ENCODE results near the gene UBAC1.

UBAC1 gene

DNA sequence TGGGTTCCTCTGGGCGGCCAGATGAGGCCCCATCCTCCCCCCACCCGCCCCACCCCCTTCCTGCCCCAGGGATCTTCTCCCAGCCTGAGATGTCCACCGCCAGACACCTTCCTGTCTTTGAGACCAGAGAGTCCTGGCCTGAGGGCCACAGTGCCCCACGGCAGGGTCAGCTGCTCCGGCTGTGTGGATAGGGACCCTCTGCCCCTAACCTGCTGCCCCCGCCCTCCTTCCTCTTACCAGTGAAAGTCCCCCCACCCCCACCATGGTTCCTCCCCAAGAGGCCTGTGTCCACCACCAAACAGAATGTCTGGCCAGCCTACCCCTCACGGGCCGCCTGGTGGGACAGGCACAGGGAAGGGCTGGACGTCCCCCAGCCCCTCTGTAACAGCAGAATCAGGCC is 43.0 kb upstream of the UBAC1 start:
- Histone ChIP-seq H3K27me3 (ENCODE audit: insufficient read depth, low read length, poor library complexity, severe bottlenecking) (no peaks in the 10 kb centered on the region), H3K4me3 (ENCODE audit: low read length, poor library complexity, severe bottlenecking) (no peak overlapping the region), H3K4me2 (ENCODE audit: low read depth, low read length, poor library complexity, severe bottlenecking) (no peak overlapping the region), H4K20me1 (ENCODE audit: insufficient read depth, low read length, poor library complexity, severe bottlenecking) (no peaks in the 10 kb centered on the region), H3K79me2 (ENCODE audit: insufficient read depth, low read length) (no peaks in the 10 kb centered on the region), H2AFZ (ENCODE audit: low read length) (no peak overlapping the region), H3K9me3 (ENCODE audit: insufficient read depth, low read depth, low read length) (no peaks in the 10 kb centered on the region), H3F3A (ENCODE audit: low read depth) (no peaks in the 10 kb centered on the region), H3K9ac (ENCODE audit: low read depth, low read length, poor library complexity, severe bottlenecking) (no peak overlapping the region), H3K36me3 (ENCODE audit: insufficient read depth, low read length) (no peaks in the 10 kb centered on the region), H3K4me1 (ENCODE audit: insufficient read depth, low read length, poor library complexity, severe bottlenecking) (peaks cover 3% of the 10 kb centered on the region), H3K9me2 (replicated peaks; ENCODE audit: low read depth, low read length) (no peaks in the 10 kb centered on the region)
- no peak for TF ChIP-seq EZH2phosphoT487 (IDR thresholded peaks at IDR 0.05; ENCODE audit: borderline replicate concordance)
- TF ChIP-seq, protein P1, sequence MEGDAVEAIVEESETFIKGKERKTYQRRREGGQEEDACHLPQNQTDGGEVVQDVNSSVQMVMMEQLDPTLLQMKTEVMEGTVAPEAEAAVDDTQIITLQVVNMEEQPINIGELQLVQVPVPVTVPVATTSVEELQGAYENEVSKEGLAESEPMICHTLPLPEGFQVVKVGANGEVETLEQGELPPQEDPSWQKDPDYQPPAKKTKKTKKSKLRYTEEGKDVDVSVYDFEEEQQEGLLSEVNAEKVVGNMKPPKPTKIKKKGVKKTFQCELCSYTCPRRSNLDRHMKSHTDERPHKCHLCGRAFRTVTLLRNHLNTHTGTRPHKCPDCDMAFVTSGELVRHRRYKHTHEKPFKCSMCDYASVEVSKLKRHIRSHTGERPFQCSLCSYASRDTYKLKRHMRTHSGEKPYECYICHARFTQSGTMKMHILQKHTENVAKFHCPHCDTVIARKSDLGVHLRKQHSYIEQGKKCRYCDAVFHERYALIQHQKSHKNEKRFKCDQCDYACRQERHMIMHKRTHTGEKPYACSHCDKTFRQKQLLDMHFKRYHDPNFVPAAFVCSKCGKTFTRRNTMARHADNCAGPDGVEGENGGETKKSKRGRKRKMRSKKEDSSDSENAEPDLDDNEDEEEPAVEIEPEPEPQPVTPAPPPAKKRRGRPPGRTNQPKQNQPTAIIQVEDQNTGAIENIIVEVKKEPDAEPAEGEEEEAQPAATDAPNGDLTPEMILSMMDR (conservative IDR thresholded peaks at IDR 0.05; ENCODE audit: low read length), result no peak

DNA sequence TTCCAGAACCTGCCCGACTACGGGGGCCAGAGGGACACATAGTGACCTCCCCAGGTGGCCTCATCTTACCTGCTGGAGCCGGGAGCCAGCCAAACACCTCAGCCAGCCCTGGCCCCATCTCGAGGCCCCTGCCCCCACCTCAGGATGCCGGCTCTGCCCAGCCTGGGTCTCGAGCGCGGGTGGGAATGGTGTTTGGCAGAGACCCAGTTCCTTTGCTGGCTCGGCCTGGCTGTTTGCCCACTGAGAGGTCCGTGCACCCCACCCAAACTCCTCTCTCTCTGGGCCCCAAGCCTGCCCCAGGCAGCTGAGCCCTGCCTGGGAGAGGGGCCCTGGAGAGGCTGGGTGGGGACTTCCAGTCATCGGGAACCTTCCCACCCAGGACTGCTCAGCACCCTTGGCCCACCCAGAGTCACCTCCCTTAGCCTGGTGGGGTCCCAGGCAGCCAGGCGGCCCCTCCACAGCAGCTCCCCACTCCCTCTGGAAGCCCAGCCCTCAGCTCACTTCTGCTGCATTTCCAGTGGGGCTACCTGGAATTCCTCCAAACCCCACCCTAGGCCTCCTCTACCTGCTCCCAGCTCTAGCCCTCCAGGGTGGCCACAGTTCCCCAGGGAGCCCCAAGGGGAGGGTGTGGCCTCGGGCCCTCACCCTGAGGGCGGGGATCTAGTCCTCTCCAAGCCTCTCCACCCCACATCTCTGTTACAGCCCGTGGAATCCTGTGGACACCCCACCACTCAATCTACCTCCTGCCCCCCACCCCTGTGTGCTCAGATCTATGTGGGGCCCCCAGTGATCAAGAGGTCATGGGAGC is 42.4 kb upstream of the UBAC1 start:
- no peaks in the 10 kb centered on the region for H3K36me3 ChIP-seq (ENCODE audit: insufficient read depth, low read length)
- no peak overlapping the region for H3K9ac ChIP-seq (ENCODE audit: low read depth, low read length, poor library complexity, severe bottlenecking)
- no peak overlapping the region for H3K4me2 ChIP-seq (ENCODE audit: low read depth, low read length, poor library complexity, severe bottlenecking)
- no peaks in the 10 kb centered on the region for H3K9me2 ChIP-seq (replicated peaks; ENCODE audit: low read depth, low read length)
- no peaks in the 10 kb centered on the region for H3K9me3 ChIP-seq (ENCODE audit: insufficient read depth, low read depth, low read length)
- peaks cover 3% of the 10 kb centered on the region for H3K4me1 ChIP-seq (ENCODE audit: insufficient read depth, low read length, poor library complexity, severe bottlenecking)
- H4K20me1 ChIP-seq (ENCODE audit: insufficient read depth, low read length, poor library complexity, severe bottlenecking), result no peaks in the 10 kb centered on the region
- no peak overlapping the region for H2AFZ ChIP-seq (ENCODE audit: low read length)
- no peaks in the 10 kb centered on the region for H3K79me2 ChIP-seq (ENCODE audit: insufficient read depth, low read length)
- H3F3A ChIP-seq (ENCODE audit: low read depth), result no peaks in the 10 kb centered on the region
- no peak overlapping the region for H3K4me3 ChIP-seq (ENCODE audit: low read length, poor library complexity, severe bottlenecking)
- TF ChIP-seq EZH2phosphoT487 (IDR thresholded peaks at IDR 0.05; ENCODE audit: borderline replicate concordance), result no peak
- TF ChIP-seq, protein P1 (conservative IDR thresholded peaks at IDR 0.05; ENCODE audit: low read length), result no peak
- H3K27me3 ChIP-seq (ENCODE audit: insufficient read depth, low read length, poor library complexity, severe bottlenecking), result no peaks in the 10 kb centered on the region

DNA sequence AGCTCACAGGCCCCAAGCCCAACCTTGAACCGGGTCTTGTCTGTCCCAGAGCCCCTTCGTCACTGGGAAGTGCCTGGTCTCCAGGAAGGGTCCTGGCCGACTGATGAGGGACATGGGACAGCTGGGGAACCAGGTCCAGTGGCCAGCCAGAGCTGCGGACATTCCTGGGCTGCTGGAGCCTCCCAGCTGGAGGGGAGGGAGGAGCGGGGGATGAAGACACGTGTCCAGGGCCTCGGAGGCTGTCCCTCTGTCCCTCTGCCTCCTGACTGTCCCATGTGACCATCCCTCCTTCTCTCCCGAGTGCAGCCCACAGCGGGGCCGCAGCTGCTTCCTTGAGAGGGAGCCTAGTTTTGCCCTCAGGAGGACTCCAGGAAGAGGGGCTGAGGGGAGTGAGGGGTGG is 41.7 kb upstream of the UBAC1 start:
- Histone ChIP-seq H3K4me3 (ENCODE audit: low read length, poor library complexity, severe bottlenecking) (no peak overlapping the region), H3K9me2 (replicated peaks; ENCODE audit: low read depth, low read length) (no peaks in the 10 kb centered on the region), H2AFZ (ENCODE audit: low read length) (no peak overlapping the region), H3K4me1 (ENCODE audit: insufficient read depth, low read length, poor library complexity, severe bottlenecking) (peaks cover 3% of the 10 kb centered on the region), H3K4me2 (ENCODE audit: low read depth, low read length, poor library complexity, severe bottlenecking) (no peak overlapping the region), H3K36me3 (ENCODE audit: insufficient read depth, low read length) (no peaks in the 10 kb centered on the region), H4K20me1 (ENCODE audit: insufficient read depth, low read length, poor library complexity, severe bottlenecking) (no peaks in the 10 kb centered on the region), H3F3A (ENCODE audit: low read depth) (no peaks in the 10 kb centered on the region), H3K79me2 (ENCODE audit: insufficient read depth, low read length) (no peaks in the 10 kb centered on the region), H3K9ac (ENCODE audit: low read depth, low read length, poor library complexity, severe bottlenecking) (no peak overlapping the region), H3K9me3 (ENCODE audit: insufficient read depth, low read depth, low read length) (no peaks in the 10 kb centered on the region), H3K27me3 (ENCODE audit: insufficient read depth, low read length, poor library complexity, severe bottlenecking) (no peaks in the 10 kb centered on the region)
- TF ChIP-seq EZH2phosphoT487 (IDR thresholded peaks at IDR 0.05; ENCODE audit: borderline replicate concordance), result no peak
- TF ChIP-seq, protein P1 (conservative IDR thresholded peaks at IDR 0.05; ENCODE audit: low read length), result no peak

Measured in Loucy (cell line).